GM23248 (cell line): ENCODE measurements around the gene TMEM45B. TPM values are rescaled to one million over a fixed set of nuclear protein-coding genes. Genes with fewer than 3 reads are reported as not detected.
"Not testable (repeated sequence)": the region's sequence is repeated elsewhere in the genome, so short reads cannot be mapped to it uniquely, and the experiment has no call there.

Source experiments
- DNase-seq: peaks from one replicate; pipeline ENCODE4 v3.0.0-alpha.2; 2015
- H2AFZ ChIP-seq: fragments of 200-600 bp; sonication (generic); 2 replicates; pipeline ENCODE4 v1.6.1; 2016; ENCODE audit warnings: antibody characterized with exemption
- H3F3A ChIP-seq: fragments of 200-600 bp; sonication (generic); 2 replicates; pipeline ENCODE4 v1.6.1; 2016; ENCODE audit warnings: mild to moderate bottlenecking, antibody characterized with exemption, mixed run types; ENCODE audit not compliant: insufficient read depth
- H3K27ac ChIP-seq: fragments of 200-600 bp; sonication (generic); 2 replicates; pipeline ENCODE4 v1.5.1; 2016; ENCODE audit warnings: mild to moderate bottlenecking
- H3K27me3 ChIP-seq: fragments of 200-600 bp; sonication (generic); replicated peaks from 2 replicates; pipeline ENCODE4 v1.6.1; 2016; ENCODE audit warnings: mild to moderate bottlenecking; ENCODE audit not compliant: insufficient read depth
- H3K36me3 ChIP-seq: fragments of 200-600 bp; sonication (generic); 2 replicates; pipeline ENCODE4 v1.6.1; 2016; ENCODE audit warnings: low read depth, mild to moderate bottlenecking
- H3K4me1 ChIP-seq: fragments of 200-600 bp; sonication (generic); 2 replicates; pipeline ENCODE4 v1.6.1; 2016; ENCODE audit warnings: mild to moderate bottlenecking; ENCODE audit not compliant: insufficient read depth
- H3K4me2 ChIP-seq: fragments of 200-600 bp; sonication (generic); one replicate; pipeline ENCODE4 v1.6.1; 2016; ENCODE audit warnings: mild to moderate bottlenecking; ENCODE audit not compliant: unreplicated experiment
- H3K4me3 ChIP-seq: fragments of 200-600 bp; sonication (generic); 2 replicates; pipeline ENCODE4 v1.5.1; 2016; ENCODE audit warnings: mild to moderate bottlenecking
- H3K79me2 ChIP-seq: fragments of 200-600 bp; sonication (generic); 2 replicates; pipeline ENCODE4 v1.6.1; 2016; ENCODE audit warnings: mild to moderate bottlenecking; ENCODE audit not compliant: insufficient read depth
- H3K9ac ChIP-seq: fragments of 200-600 bp; sonication (generic); 2 replicates; pipeline ENCODE4 v1.6.1; 2016; ENCODE audit warnings: mild to moderate bottlenecking
- H3K9me2 ChIP-seq: fragments of 200-600 bp; sonication (generic); 2 replicates; pipeline ENCODE4 v1.6.1; 2016; ENCODE audit warnings: mixed run types, mild to moderate bottlenecking, moderate library complexity; ENCODE audit not compliant: insufficient read depth
- H3K9me3 ChIP-seq: fragments of 200-600 bp; sonication (generic); one replicate; pipeline ENCODE4 v1.6.1; 2017; ENCODE audit warnings: low read depth
- H4K20me1 ChIP-seq: fragments of 200-600 bp; sonication (generic); 2 replicates; pipeline ENCODE4 v1.6.0; 2016; ENCODE audit not compliant: insufficient read depth
- EZH2 ChIP-seq: fragments of 200-600 bp; sonication (generic); IDR thresholded peaks from 2 replicates; pipeline ENCODE4 v1.6.1; 2018; ENCODE audit warnings: antibody characterized with exemption, mild to moderate bottlenecking; ENCODE audit not compliant: insufficient read depth, poor library complexity, severe bottlenecking
- EZH2phosphoT487 ChIP-seq: fragments of 200-600 bp; sonication (generic); IDR thresholded peaks from 2 replicates; pipeline ENCODE4 v1.6.1; 2018; ENCODE audit warnings: antibody characterized with exemption, moderate library complexity, mild to moderate bottlenecking, low read depth; ENCODE audit not compliant: insufficient read depth
- WGBS, 2 experiments: methylation state at CpG; one replicate each; pipeline ENCODE4 v1.1.6; 2015 to 2017; ENCODE audit warnings: low lambda C conversion rate in 2 of 2, low coverage in 1 of 2; ENCODE audit errors: missing lambda C conversion rate in 2 of 2; 5-methylcytosine and 5-hydroxymethylcytosine counted together
- in situ Hi-C: fragments of 300-500 bp; cut with MboI; formaldehyde crosslinking; loops from 2 replicates; pipeline ENCODE4 v1.15.0; 2020
- polyA plus RNA-seq: library from polyadenylated mRNA; unstranded; fragments of >200 nt; fragmentation: Nextera tagmentation; extraction: Ambion mirVana; gene quantifications from 2 replicates; pipeline ENCODE4 v1.2.1, GENCODE V29; 2016
- total RNA-seq: library from RNA; depleted of rRNA; stranded (reverse); fragments of >200 nt; shearing (Covaris generic); gene quantifications from 2 replicates; pipeline ENCODE4 v1.2.3, GENCODE V29; 2014

TMEM45B gene
- total and polyA plus RNA-seq, 2 experiments from 2014 or later = not detected

- no peaks in the 10 kb centered on the region for H3F3A ChIP-seq
- no peaks in the 10 kb centered on the region for H3K36me3 ChIP-seq
- peaks cover 28% of the 10 kb centered on the region for H3K27me3 ChIP-seq
- H3K79me2 ChIP-seq = no peaks in the 10 kb centered on the region
- TF ChIP-seq EZH2 (no peak), EZH2phosphoT487 (no peak)
- H3K4me3 ChIP-seq = no peak overlapping the region
- H3K9me2 ChIP-seq = no peaks in the 10 kb centered on the region
- in situ Hi-C loops = no loop called here
- H3K9me3 ChIP-seq = no peaks in the 10 kb centered on the region
- H3K9ac ChIP-seq = no peak overlapping the region
- no peaks in the 10 kb centered on the region for H3K4me1 ChIP-seq
- no peaks in the 10 kb centered on the region for H4K20me1 ChIP-seq
- H3K4me2 ChIP-seq = no peak overlapping the region
- no peak overlapping the region for H2AFZ ChIP-seq
- H3K27ac ChIP-seq = no peak overlapping the region
- DNase-seq = no peak
Measured at GRCh38 chr11:129769059-129769458, 46.6 kb upstream of the TMEM45B start.

GRCh38 chr11:129770993-129771392, 44.7 kb upstream of the TMEM45B start:
- Histone ChIP-seq H3K4me2 (no peak overlapping the region), H3K9me3 (no peaks in the 10 kb centered on the region), H3K4me3 (no peak overlapping the region), H3K4me1 (no peaks in the 10 kb centered on the region), H2AFZ (no peak overlapping the region), H3F3A (no peaks in the 10 kb centered on the region), H3K9ac (no peak overlapping the region), H3K36me3 (no peaks in the 10 kb centered on the region), H3K9me2 (no peaks in the 10 kb centered on the region), H3K79me2 (no peaks in the 10 kb centered on the region), H3K27me3 (peaks cover 35% of the 10 kb centered on the region), H4K20me1 (no peaks in the 10 kb centered on the region), H3K27ac (no peak overlapping the region)
- WGBS, 2 experiments = 47 to 48% methylated on average over 1 of the region's 1 CpG
- no peak for DNase-seq
- TF ChIP-seq EZH2 (no peak), EZH2phosphoT487 (no peak)
- in situ Hi-C loops = loop anchor here (10.0 kb wide), 1 partner anchor 64 kb away; no protein-coding TSS in a partner anchor

GRCh38 chr11:129771456-129771855, 44.2 kb upstream of the TMEM45B start:
- WGBS, 2 experiments = 13 to 25% methylated on average over 1 of the region's 1 CpG
- H3K4me3 ChIP-seq, H3K9me2 ChIP-seq, H3K9me3 ChIP-seq, H4K20me1 ChIP-seq, H3K4me2 ChIP-seq, H3K4me1 ChIP-seq, H3K79me2 ChIP-seq, H3K36me3 ChIP-seq, H2AFZ ChIP-seq, DNase-seq, H3K9ac ChIP-seq, H3K27ac ChIP-seq, H3F3A ChIP-seq: not testable (repeated sequence)
- peaks cover 40% of the 10 kb centered on the region for H3K27me3 ChIP-seq
- in situ Hi-C loops = loop anchor here (10.0 kb wide), 1 partner anchor 63 kb away; no protein-coding TSS in a partner anchor

- H3K9ac ChIP-seq = no peak overlapping the region
- 43 to 48% methylated on average over 5 of the region's 5 CpGs for WGBS, 2 experiments
- no peak for TF ChIP-seq EZH2
- no peak for TF ChIP-seq EZH2phosphoT487
- H3K27me3 ChIP-seq = peaks cover 77% of the 10 kb centered on the region
- no peaks in the 10 kb centered on the region for H3K4me1 ChIP-seq
- H2AFZ ChIP-seq = no peak overlapping the region
- DNase-seq = no peak
- H3F3A ChIP-seq = no peaks in the 10 kb centered on the region
- no peaks in the 10 kb centered on the region for H3K79me2 ChIP-seq
- no peaks in the 10 kb centered on the region for H3K9me3 ChIP-seq
- H3K27ac ChIP-seq = no peak overlapping the region
- no peaks in the 10 kb centered on the region for H4K20me1 ChIP-seq
- in situ Hi-C loops = loop anchor here (10.0 kb wide), 1 partner anchor 56 kb away; no protein-coding TSS in a partner anchor
- no peak overlapping the region for H3K4me2 ChIP-seq
- H3K36me3 ChIP-seq = no peaks in the 10 kb centered on the region
- no peaks in the 10 kb centered on the region for H3K9me2 ChIP-seq
- H3K4me3 ChIP-seq = no peak overlapping the region
Measured at GRCh38 chr11:129778877-129779276, 36.8 kb upstream of the TMEM45B start.

- Histone ChIP-seq H3K27ac (no peak overlapping the region), H2AFZ (no peak overlapping the region), H3K9me3 (no peaks in the 10 kb centered on the region), H3K27me3 (peaks cover 77% of the 10 kb centered on the region), H3K4me3 (no peak overlapping the region), H3F3A (no peaks in the 10 kb centered on the region), H3K4me1 (no peaks in the 10 kb centered on the region), H4K20me1 (no peaks in the 10 kb centered on the region), H3K9ac (no peak overlapping the region), H3K79me2 (no peaks in the 10 kb centered on the region), H3K36me3 (no peaks in the 10 kb centered on the region), H3K4me2 (no peak overlapping the region), H3K9me2 (no peaks in the 10 kb centered on the region)
- no peak for DNase-seq
- 46 to 55% methylated on average over 3 of the region's 3 CpGs for WGBS, 2 experiments
- TF ChIP-seq EZH2phosphoT487 (no peak), EZH2 (no peak)
- in situ Hi-C loops = loop anchor here (10.0 kb wide), 1 partner anchor 55 kb away; no protein-coding TSS in a partner anchor
Measured at GRCh38 chr11:129779342-129779741, 36.3 kb upstream of the TMEM45B start.
